Activated naive CD8-positive, alpha-beta T cell treated with anti-CD3 and anti-CD28 coated beads for 36 hours (primary cell): ENCODE results near the gene CALM1. TPM values are rescaled to one million over a fixed set of nuclear protein-coding genes. Genes with fewer than 3 reads are reported as not detected.
A peak's percentile ranks its signal among the peaks of the same experiment; 100 is the strongest.

Experiments
- DNase-seq: peaks from one replicate; pipeline ENCODE4 v3.0.0; 2021
- H3K27ac Mint-ChIP-seq: one replicate; pipeline ENCODE4 v1.8.0; 2022; ENCODE audit warnings: mild to moderate bottlenecking, moderate library complexity, mixed read lengths
- H3K27me3 Mint-ChIP-seq: one replicate; pipeline ENCODE4 v1.8.0; 2022; ENCODE audit warnings: mild to moderate bottlenecking, mixed read lengths
- H3K36me3 Mint-ChIP-seq: one replicate; pipeline ENCODE4 v1.8.0; 2021; ENCODE audit warnings: mild to moderate bottlenecking, mixed read lengths
- H3K4me1 Mint-ChIP-seq: one replicate; pipeline ENCODE4 v1.8.0; 2021; ENCODE audit warnings: mixed read lengths
- H3K4me3 Mint-ChIP-seq: one replicate; pipeline ENCODE4 v1.8.0; 2022; ENCODE audit warnings: mild to moderate bottlenecking, moderate library complexity, mixed read lengths
- H3K9me3 Mint-ChIP-seq: one replicate; pipeline ENCODE4 v1.8.0; 2022; ENCODE audit warnings: mixed read lengths
- total RNA-seq, 2 experiments: library from RNA; stranded (reverse); gene quantifications; one replicate each; pipeline ENCODE4 v1.2.3, GENCODE V29; 2021

The CALM1 gene
- total RNA-seq = 100 to 1,000 TPM; 437 to 439 TPM

GRCh38 chr14:90396341-90397339, at the start of gene CALM1:
Gene CALM1, plus strand, starts transcription at chr14:90397029. Its CDS starts 202 bp downstream, at chr14:90397231.
- peak within 1 kb of the TSS; percentile 89 for H3K4me3 Mint-ChIP-seq

DNA sequence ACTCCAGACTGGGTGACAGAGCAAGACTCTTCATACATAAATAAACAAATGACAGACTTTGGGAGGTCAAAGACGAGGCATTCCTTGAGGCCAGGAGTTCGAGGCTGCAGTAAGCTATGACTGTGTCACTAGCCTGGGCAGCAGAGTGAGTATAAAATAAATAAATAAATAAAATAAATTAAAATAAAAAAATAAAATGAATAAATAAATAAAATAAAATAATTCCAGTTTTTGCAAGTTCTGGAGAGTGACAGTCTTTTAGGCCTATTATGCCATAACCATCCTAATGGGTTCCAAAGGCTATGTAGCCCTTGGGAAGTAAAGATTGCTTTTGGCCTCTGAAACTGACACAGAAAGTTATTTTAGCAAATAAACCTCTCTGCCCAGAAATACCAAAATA, 48.6 kb upstream of the CALM1 start:
- H3K4me3 Mint-ChIP-seq = no peak overlapping the region

More at GRCh38 chr14:90396341-90397339, at the start of gene CALM1:
- peaks cover 4% of the 10 kb centered on the region for H3K27me3 Mint-ChIP-seq
- H3K4me1 Mint-ChIP-seq = peaks cover 37% of the 10 kb centered on the region
- H3K9me3 Mint-ChIP-seq = no peaks in the 10 kb centered on the region
- H3K36me3 Mint-ChIP-seq = peaks cover 29% of the 10 kb centered on the region
- peak within 1 kb of the TSS; percentile 87 for H3K27ac Mint-ChIP-seq
- peak; percentile 97 for DNase-seq

DNA sequence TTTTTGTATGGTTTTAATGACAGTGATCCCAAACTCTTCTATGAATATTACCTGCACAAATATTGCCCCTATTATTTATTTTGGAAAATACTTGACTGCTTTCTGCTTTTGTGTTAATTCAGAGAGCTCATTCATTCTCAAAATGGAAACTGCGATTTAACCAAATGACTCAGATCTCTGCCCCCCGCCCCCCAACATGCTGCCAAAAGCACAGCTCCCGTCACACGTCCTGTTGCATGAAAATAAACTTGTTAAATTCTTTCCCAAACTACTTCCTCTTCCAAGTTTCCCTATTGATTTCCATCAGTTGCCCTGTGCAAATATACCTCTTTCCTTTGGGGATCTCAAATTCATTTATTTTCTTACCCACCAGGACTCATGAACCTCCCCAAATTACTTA, 47.1 kb upstream of the CALM1 start:
- peaks cover 4% of the 10 kb centered on the region for H3K27me3 Mint-ChIP-seq
- H3K27ac Mint-ChIP-seq = no peak overlapping the region

More for the DNA sequence above, 48.6 kb upstream of the CALM1 start:
- DNase-seq = no peak
- Mint-ChIP-seq H3K27me3 (peaks cover 3% of the 10 kb centered on the region), H3K36me3 (no peaks in the 10 kb centered on the region), H3K4me1 (peaks cover 2% of the 10 kb centered on the region), H3K9me3 (no peaks in the 10 kb centered on the region), H3K27ac (no peak overlapping the region)

GRCh38 chr14:90354551-90355298, 42.1 kb upstream of the CALM1 start:
- H3K27ac Mint-ChIP-seq = no peak overlapping the region
- no peak overlapping the region for H3K4me3 Mint-ChIP-seq
- H3K27me3 Mint-ChIP-seq = peaks cover 12% of the 10 kb centered on the region
- H3K36me3 Mint-ChIP-seq = no peaks in the 10 kb centered on the region
- H3K4me1 Mint-ChIP-seq = peaks cover 2% of the 10 kb centered on the region
- no peak for DNase-seq
- H3K9me3 Mint-ChIP-seq = no peaks in the 10 kb centered on the region

More for the DNA sequence above, 47.1 kb upstream of the CALM1 start:
- no peaks in the 10 kb centered on the region for H3K36me3 Mint-ChIP-seq
- H3K4me3 Mint-ChIP-seq = no peak overlapping the region
- no peak for DNase-seq
- peaks cover 2% of the 10 kb centered on the region for H3K4me1 Mint-ChIP-seq
- no peaks in the 10 kb centered on the region for H3K9me3 Mint-ChIP-seq

- Mint-ChIP-seq H3K4me3 (no peak overlapping the region), H3K27ac (no peak overlapping the region)
Measured at GRCh38 chr14:90355540-90356518, 41.0 kb upstream of the CALM1 start.

DNA sequence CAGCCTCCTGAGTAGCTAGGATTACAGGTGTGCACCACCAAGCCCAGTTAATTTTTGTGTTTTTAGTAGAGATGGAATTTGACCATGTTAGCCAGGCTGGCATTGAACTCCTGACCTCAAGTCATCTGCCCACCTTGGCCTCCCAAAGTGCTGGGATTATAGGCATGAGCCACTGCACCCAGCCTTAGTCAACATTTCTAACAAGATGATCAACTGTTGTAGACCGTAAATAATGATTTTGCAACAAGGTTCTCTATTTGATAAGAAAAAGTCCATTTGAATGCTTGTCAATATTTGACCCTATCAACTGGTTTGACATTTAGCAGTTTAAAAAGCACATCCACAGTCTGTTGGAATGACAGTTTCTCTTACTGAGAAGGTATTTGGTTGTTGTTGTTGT, 39.9 kb upstream of the CALM1 start:
- H3K4me3 Mint-ChIP-seq = no peak overlapping the region
- no peak for DNase-seq
- H3K27me3 Mint-ChIP-seq = peaks cover 12% of the 10 kb centered on the region
- H3K9me3 Mint-ChIP-seq = no peaks in the 10 kb centered on the region
- H3K36me3 Mint-ChIP-seq = no peaks in the 10 kb centered on the region
- no peak overlapping the region for H3K27ac Mint-ChIP-seq
- H3K4me1 Mint-ChIP-seq = no peaks in the 10 kb centered on the region

More at GRCh38 chr14:90355540-90356518, 41.0 kb upstream of the CALM1 start:
- Mint-ChIP-seq H3K9me3 (no peaks in the 10 kb centered on the region), H3K27me3 (peaks cover 12% of the 10 kb centered on the region), H3K36me3 (no peaks in the 10 kb centered on the region), H3K4me1 (no peaks in the 10 kb centered on the region)
- no peak for DNase-seq

DNA sequence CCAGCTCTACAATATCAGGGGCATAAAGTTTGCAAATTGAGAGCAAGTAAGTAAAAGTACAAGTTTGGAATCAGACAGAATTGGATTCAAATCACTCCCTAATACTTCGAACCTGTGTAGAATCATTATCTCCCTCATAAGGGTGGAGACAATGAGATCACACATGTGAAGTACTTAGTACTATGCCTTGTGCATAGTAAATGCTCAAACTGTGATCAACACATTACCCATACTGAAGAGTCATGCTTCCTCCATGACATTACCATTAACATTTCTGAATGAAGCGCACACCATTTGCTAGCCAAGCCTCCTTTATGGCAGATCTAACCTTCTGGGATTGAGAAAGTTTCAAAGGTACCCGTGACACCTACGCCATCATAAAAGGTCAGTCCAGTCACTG, 38.5 kb upstream of the CALM1 start:
- H3K36me3 Mint-ChIP-seq = no peaks in the 10 kb centered on the region
- peaks cover 18% of the 10 kb centered on the region for H3K27me3 Mint-ChIP-seq
- H3K9me3 Mint-ChIP-seq = no peaks in the 10 kb centered on the region
- DNase-seq = no peak
- H3K4me3 Mint-ChIP-seq = no peak overlapping the region
- H3K27ac Mint-ChIP-seq = no peak overlapping the region
- no peaks in the 10 kb centered on the region for H3K4me1 Mint-ChIP-seq

DNA sequence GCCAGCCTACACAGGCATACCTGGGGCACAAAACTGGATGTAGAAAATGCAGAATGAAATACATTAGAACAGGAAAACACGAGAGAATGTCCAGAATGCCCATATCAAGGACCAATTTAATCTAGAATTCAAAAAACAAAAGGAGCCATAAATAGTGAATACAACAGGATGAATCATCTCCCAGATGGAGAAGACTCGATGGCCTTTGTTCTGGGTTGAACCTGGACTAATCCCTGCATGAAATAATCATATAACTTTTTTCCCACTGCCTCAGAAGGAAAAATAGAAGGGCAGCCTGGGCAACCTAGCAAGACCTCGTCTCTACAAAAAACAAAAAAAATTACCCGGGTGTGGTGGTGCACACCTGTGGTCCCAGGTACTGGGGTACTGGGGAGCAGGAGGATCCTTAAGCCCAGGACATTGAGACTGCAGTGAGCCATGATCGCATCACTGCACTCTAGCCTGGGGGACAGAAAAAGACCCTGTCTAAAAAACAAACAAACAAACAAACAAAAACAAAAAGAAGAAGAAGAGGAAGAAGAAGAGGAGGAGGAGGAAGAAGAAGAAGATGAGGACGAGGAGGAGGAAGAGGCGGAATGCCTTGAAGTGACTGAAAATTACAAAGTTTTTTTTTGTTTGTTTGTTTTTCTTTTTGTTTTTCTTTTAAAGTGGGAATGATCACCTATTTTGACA, 34.8 kb upstream of the CALM1 start:
- Mint-ChIP-seq H3K27me3 (peaks cover 13% of the 10 kb centered on the region), H3K4me3 (no peak overlapping the region), H3K9me3 (no peaks in the 10 kb centered on the region), H3K4me1 (no peaks in the 10 kb centered on the region), H3K27ac (no peak overlapping the region), H3K36me3 (no peaks in the 10 kb centered on the region)
- no peak for DNase-seq

DNA sequence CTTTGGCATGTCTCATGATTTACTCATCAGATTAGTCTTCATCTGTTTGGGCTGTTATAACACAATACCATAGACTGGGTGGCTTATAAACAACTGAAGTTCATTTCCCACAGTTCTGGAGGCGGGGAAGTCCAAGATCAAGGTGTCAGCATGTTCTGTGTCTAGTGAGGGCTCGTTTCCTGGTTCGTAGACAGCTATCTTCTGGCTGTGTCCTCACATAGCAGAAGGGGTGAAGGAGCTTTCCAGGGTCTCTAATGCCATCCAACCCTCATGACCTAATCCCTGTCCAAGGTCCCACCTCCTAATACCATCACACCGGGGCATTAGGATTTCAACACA, 34.3 kb upstream of the CALM1 start:
- DNase-seq = no peak
- H3K9me3 Mint-ChIP-seq = no peaks in the 10 kb centered on the region
- no peak overlapping the region for H3K4me3 Mint-ChIP-seq
- H3K4me1 Mint-ChIP-seq = no peaks in the 10 kb centered on the region
- peaks cover 13% of the 10 kb centered on the region for H3K27me3 Mint-ChIP-seq
- H3K36me3 Mint-ChIP-seq = no peaks in the 10 kb centered on the region
- no peak overlapping the region for H3K27ac Mint-ChIP-seq

- H3K4me3 Mint-ChIP-seq = no peak overlapping the region
- H3K36me3 Mint-ChIP-seq = no peaks in the 10 kb centered on the region
- H3K9me3 Mint-ChIP-seq = no peaks in the 10 kb centered on the region
- no peaks in the 10 kb centered on the region for H3K27me3 Mint-ChIP-seq
- DNase-seq = no peak
- no peak overlapping the region for H3K27ac Mint-ChIP-seq
- peaks cover 2% of the 10 kb centered on the region for H3K4me1 Mint-ChIP-seq
Measured at GRCh38 chr14:90368946-90369721, 27.7 kb upstream of the CALM1 start.

GRCh38 chr14:90373887-90374286, 22.9 kb upstream of the CALM1 start:
- Mint-ChIP-seq H3K36me3 (no peaks in the 10 kb centered on the region), H3K4me1 (peaks cover 2% of the 10 kb centered on the region), H3K27me3 (no peaks in the 10 kb centered on the region), H3K4me3 (no peak overlapping the region), H3K9me3 (no peaks in the 10 kb centered on the region), H3K27ac (no peak overlapping the region)
- no peak for DNase-seq

GRCh38 chr14:90374813-90375212, 22.0 kb upstream of the CALM1 start:
- DNase-seq = no peak
- H3K27ac Mint-ChIP-seq = no peak overlapping the region
- no peak overlapping the region for H3K4me3 Mint-ChIP-seq
- no peaks in the 10 kb centered on the region for H3K4me1 Mint-ChIP-seq
- no peaks in the 10 kb centered on the region for H3K27me3 Mint-ChIP-seq
- H3K36me3 Mint-ChIP-seq = no peaks in the 10 kb centered on the region
- no peaks in the 10 kb centered on the region for H3K9me3 Mint-ChIP-seq

- H3K9me3 Mint-ChIP-seq = no peaks in the 10 kb centered on the region
- H3K4me3 Mint-ChIP-seq = no peak overlapping the region
- H3K27me3 Mint-ChIP-seq = no peaks in the 10 kb centered on the region
Measured at GRCh38 chr14:90375934-90376333, 20.9 kb upstream of the CALM1 start.

More at GRCh38 chr14:90375934-90376333, 20.9 kb upstream of the CALM1 start:
- H3K4me1 Mint-ChIP-seq = peaks cover 2% of the 10 kb centered on the region
- H3K36me3 Mint-ChIP-seq = no peaks in the 10 kb centered on the region
- no peak overlapping the region for H3K27ac Mint-ChIP-seq
- no peak for DNase-seq
